ENCODE data around the gene SLC44A5.
"Not testable (repeated sequence)": the region's sequence is repeated elsewhere in the genome, so short reads cannot be mapped to it uniquely, and the experiment has no call there.

SLC44A5 gene

DNA sequence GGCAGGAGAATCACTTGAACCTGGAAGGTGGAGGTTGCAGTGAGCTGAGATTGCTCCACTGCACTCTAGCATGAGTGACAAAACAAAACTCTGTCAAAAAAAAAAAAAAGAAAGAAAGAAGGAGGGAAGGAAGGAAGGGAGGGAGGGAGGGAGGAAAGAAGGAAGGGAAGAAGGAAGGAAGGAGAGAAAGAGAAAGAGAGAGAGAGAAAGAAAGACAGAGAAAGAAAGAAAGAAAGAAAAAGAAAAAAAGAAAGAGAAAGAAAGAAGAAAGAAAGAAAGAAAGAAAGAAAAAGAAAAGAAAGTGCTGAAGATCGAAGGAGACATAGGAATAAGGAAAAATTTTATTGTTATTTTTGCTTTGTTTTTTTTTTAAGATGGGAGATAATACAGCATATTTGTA lies 166.7 kb downstream of the SLC44A5 start:
- DNase-seq, result no peak

GRCh38 chr1:75440274-75440673 lies 170.6 kb downstream of the SLC44A5 start:
- no peak for DNase-seq

DNA sequence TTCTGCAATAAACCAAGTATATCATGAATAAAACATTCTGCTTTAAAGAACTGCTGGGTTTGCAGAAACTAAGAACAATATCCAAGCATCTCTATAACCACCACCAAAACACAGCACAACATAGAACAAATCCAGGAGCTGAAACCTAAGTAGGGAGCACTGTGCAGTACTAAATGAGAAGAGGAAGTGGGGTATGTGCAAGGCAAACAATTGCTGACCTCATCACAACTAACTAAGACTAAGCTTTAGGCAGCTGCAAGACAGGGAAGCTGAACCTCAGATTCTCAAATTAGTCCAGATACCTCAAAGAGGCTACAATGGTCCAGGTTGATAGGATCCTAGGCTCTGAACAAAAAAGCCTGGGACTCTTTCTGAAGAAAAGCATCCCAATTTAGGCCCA lies 172.6 kb downstream of the SLC44A5 start:
- DNase-seq, result no peak

DNA sequence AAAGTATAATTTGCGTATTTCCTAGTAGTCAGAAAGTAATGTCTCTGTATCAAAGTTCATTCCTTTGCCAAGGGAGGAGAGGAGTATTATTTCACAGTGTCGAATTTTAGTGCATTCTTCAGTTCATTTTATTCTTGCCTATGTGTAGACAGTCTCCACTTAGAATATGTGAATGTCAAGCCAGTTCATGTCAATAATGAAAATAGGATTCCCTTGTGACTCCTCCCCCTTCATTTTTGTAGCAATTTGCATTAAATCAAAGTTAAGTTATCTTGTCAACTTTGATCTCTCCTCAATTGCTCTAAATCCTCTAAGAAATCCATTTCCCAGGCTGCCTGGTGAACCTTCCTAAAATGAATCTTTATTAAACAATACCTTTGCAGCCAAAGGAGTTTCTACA lies 179.1 kb downstream of the SLC44A5 start:
- no peak for DNase-seq

- DNase-seq, result no peak
Observed at GRCh38 chr1:75430526-75430925, 180.4 kb downstream of the SLC44A5 start.

DNA sequence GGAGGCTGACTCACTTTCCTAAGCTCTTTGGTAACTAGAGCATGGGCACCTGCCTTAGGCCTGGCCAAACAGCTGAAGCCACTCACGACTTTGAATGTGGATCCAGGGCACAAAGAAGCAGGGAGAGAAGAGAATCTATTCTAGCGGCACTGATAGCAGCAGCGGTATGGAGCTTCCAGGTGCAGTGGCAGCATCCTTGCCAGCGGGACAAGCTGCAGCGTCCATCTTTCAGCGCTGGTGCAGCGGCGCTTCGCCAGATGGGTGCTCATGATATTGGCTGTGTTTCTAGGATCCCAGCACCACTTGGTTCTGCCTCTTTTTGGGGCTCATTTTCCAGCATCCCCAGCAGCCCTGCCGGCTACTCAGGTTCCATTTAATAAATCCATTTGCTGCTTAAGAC lies 184.2 kb downstream of the SLC44A5 start:
- no peak for DNase-seq

DNA sequence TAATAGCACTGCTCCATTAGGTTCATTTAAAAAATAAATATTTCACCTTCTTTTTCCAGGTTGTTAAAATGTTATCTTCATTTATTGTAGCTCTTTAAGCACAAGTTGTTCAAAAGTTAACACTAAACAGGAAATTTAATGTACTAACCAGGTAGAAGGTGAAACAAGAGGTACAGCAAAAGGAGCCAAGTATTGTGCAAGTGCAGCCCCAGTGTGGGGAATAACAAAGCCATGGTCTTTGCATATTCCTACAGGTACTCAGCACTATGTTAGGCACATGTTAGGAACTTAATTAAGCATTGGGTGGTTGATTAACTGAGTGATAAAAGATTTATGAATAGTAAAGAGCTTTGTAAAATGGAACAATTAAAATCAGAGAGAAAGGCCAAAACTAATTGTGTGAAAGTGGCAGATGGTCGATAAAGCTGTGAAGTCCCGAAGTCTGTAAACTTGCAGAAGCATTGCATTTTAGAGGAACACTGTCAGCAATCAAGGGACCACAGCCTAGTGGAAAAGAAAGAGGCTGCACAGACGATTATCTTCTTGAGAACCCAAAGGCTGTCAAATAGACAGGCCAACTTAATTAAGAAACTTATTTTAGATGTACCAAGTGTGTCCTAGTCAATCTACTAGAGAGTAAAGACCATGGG lies 185.8 kb downstream of the SLC44A5 start:
- no peak for DNase-seq

GRCh38 chr1:75423616-75424015 lies 187.3 kb downstream of the SLC44A5 start:
- DNase-seq, result no peak

DNA sequence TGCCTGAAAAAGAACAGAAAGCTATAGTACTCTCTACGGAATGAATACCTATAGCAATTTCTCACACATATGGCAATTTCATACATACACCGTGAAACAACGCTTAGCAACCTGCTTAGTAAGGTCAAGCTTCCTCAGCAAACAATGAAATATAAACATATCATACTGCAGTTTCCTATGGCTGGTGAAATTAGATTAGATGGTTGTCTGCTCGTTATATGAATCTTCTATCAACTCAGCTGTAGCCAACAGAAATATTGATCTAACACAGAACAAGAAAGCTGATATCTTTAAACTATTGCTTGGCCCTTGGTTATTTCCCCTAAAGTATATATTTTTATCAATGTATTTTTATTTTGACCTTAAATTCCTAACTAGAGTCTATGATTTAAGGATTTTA lies 187.8 kb downstream of the SLC44A5 start:
- DNase-seq, result no peak

DNA sequence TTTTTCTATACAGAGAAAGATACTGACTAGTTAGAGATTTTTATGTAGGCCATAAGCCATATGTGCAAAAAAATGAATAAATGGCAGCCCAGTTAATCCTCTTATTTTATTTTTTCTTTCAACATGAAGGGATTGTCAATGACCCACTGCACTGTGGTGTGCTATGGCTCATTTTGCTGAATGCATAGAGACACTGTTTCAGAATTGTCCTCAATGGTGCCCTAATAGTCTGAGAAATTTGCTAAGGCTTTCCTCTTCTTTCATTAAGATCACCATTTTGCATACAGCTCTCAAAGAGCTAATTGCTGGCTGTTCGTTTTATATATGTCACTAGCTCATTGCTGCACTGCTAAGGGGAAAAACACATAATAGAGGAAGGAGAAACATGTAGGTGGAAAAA lies 189.5 kb downstream of the SLC44A5 start:
- no peak for DNase-seq

- DNase-seq, result no peak
Observed at GRCh38 chr1:75415187-75415586, 195.7 kb downstream of the SLC44A5 start.

DNA sequence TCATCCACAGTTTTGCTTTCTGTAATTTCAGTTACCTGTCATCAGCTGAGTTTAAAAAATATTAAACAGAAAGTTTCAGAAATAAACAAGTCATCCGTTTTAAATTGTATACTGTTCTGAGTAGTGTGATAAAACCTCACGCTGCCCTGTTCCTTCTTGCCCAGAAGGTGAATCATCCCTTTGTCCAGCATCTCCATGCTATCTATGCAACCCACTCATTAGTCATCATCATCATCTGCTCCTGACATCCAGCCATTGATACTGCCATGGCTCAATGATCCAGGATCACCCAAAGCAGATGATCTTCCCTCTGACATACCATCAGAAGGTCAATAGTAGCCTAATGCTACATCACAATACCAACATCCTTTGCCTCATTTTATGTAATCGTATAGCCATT lies 198.3 kb downstream of the SLC44A5 start:
- DNase-seq, result no peak

DNA sequence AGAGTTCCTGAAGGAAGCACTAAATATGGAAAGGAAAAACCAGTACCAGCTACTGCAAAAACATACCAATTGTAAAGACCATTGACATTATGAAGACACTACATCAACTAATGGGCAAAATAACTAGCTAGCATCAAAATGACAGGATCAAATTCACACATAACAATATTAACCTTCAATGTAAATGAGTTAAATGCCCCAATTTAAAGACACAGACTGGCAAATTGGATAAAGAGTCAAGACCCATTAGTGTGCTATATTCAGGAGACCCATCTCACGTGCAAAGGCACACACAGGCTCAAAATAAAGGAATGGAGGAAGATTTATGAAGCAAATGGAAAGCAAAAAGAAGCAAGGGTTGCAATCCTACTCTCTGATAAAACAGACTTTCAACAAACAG lies 206.2 kb downstream of the SLC44A5 start:
- DNase-seq, result not testable (repeated sequence)

GRCh38 chr1:75403147-75403646 lies 207.7 kb downstream of the SLC44A5 start:
- not testable (repeated sequence) for DNase-seq

DNA sequence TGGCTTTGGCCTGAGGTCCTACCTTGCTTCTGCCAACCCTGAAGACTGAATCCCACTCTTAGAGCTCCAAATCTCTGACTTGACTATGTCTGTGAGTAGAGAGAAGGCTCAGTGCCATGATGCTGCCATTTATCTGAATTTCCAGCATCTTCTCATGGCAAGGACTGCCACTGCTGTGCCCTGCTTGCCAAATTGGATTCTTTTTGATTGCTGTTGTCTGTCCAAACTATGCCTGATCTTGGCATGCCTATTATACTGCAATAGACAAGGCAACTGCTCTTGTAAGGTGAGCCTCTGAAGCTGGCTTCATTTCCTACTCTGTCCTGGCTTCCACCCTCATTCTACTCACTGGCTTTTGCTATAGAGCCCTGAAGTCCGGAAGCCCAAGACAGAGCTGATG lies 210.2 kb downstream of the SLC44A5 start:
- DNase-seq, result no peak

DNA sequence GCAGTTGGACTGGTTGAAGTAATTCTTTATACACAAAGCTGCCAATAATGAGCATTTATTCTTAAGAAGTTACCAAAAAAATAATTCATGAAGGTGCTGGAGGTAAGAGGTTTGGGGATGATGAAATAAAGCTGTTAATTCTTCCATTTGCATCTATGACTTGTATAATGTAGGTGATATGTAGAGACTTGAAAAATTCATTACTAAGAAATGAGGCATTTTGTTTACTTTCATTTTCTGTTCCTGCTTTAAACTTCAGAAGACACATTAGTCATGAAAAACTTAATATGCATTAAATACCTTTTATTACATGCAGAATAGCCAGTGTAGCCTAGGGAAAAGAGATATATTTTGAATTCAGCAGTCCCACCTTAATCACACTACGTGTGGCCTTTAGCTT lies 214.2 kb downstream of the SLC44A5 start:
- DNase-seq, result no peak

DNA sequence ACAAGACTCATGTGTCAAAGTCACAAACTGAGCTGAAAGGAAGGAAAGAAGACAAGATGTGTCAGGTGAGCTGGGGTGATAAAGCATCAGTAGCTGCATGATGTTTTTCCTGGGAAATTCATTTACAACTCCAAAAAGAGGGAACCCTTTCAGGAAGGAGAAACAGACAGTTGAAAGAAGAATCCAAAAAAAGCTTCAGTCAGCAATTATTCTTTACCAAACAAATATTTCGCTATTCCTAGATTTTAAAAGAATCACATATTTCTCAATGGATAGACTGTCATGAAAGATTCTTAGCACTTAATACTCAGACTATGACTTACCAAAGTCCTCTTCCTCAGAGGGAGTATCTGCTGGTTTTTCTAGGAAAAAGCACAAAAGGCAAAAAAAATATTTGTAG lies 214.7 kb downstream of the SLC44A5 start:
- DNase-seq, result no peak

DNA sequence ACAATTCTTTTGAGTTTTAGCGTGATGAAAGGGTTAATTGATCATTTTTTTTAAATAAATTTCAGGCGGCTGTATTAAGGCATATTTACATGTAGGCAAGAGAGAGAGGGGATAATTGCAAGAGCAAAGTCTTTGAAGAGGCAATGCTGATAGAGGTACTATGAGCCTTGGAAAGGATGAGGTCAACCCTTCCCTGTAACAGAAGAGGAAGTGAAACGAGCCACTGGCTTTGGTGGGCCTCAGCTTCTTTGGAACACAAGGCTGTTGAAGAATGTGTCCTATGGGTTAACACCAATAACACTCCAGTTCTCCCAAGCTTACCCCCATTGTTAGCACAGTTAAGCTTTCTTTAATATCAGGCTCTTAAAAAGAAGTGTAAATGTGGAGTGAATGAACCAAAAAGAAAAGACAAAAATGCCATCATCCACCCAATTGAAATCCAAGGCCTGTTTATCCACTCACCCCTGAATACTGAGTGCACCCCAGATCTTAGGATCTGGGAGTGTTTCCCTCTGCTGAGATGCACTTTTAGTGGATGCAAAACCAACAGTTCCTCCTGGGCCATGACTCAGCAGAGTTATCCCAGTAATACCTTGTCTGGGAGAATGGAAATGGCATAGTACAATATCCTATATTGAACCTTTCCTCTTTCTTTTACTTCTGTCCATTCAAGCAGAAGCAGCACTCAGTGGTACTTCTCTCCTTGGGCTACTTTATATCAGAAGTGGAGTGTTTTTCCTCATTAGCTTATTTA lies 216.4 kb downstream of the SLC44A5 start:
- DNase-seq, result no peak

DNA sequence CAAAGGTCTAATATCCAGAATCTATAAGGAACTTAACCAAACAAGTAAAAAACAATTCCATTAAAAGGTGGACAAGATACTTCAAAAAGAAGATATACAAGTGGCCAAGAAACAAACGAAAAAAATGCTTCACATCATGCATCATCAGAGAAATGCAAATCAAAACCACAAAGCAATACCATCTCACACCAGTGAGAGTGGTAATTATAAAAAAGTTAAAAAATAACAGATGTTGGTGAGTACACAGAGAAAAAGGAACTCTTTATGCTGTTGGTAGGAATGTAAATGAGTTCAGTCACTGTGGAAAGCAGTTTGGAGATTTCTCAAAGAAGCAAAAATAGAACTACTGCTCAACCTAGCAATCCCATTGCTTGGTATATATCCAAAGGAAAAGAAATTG lies 218.6 kb downstream of the SLC44A5 start:
- DNase-seq, result no peak

DNA sequence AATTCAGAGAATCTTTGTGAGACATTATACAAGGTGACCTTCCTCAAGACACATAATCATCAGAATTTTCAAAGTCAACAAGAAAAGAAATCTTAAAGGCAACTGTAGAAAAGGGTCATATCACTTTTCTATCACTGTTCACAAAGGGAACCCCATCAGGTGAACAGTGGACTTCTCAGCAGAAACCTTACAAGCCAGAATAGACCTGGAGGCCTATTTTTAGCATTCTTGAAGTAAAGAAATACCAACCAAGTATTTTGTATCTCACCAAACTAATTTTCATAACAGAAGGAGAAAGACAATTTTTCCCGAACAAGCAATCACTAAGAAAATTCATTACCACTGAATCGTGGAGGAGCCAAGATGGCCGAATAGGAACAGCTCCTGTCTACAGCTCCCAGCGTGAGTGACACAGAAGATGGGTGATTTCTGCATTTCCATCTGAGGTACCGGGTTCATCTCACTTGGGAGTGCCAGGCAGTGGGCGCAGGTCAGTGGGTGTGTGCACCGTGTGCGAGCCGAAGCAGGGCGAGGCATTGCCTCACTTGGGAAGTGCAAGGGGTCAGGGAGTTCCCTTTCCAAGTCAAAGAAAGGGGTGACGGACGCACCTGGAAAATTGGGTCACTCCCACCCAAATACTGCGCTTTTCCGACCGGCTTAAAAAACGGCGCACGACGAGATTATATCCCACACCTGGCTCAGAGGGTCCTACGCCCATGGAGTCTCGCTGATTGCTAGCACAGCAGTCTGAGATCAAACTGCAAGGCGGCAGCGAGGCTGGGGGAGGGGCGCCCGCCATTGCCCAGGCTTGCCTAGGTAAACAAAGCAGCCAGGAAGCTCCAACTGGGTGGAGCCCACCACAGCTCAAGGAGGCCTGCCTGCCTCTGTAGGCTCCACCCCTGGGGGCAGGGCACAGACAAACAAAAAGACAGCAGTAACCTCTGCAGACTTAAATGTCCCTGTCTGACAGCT lies 235.2 kb downstream of the SLC44A5 start:
- DNase-seq, result not testable (repeated sequence)

DNA sequence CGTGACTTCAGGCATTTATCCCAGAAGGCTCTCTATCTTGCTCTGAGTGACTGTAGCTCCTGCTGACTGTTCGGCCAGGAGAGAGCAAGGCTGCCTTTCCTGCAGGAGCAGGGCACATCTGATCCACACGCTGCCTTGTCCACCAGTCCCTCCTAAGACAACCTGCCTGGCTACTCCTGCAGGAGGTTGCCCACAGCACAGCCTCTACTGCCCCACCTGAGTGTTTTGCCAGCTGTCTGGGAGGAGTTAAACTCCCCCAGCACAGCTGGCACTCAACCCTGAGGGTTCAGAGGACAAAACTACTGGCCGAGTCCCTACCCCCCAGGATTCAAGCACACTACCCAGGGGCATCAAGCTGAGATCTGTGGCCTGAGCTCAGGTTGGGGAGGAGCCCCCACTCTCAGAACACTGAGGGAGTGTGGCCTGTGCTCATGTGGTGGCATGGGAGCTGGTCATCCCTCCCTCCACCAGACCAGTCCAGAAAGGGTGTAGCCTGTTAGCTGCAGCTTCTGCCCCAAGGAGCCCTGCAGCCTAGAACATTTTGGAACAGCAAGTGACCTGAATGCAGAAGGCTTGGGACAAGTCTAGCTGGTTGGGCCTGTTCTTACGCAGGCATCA lies 237.3 kb downstream of the SLC44A5 start:
- DNase-seq, result no peak

DNA sequence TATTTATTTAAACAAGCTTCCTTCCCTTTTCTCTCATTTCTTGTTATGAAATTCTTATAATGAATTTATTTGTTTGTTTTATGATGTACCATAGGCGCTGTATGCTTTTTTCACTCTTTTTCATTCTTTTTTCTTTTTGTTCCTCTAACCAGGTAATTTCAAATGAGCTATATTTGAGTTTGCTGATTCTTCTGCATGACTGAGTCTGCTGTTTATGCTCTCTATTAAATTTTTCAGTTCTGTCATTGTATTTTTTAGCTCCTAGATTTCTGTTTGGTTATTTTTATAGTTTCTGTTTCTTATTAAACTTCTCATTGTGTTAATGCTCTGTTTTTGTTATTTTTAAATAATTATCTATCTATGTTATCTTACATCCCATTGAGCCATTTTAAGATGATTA lies 244.3 kb downstream of the SLC44A5 start:
- no peak for DNase-seq

DNA sequence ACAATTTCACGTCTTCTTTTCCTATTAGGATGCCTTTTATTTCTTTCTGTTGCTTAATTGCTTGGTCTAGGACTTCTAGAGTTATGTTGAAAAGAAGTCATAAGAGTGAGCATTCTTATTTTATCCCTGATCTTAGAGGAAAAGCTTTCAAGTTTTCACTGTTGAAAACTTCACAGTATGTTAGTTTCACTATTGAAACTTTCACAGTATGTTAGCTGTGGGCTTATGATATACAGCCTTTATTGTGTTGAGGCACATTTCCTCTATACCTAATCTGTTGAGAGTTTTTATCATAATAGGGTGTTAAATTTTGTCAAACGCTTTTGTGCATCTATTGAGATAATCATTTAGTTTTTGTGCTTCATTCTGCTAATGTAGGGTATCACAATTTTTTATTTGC lies 249.7 kb downstream of the SLC44A5 start:
- no peak for DNase-seq

Measured in stimulated activated naive CD4-positive, alpha-beta T cell treated with Interleukin-2 at 50 U/mL for 16 hours (primary cell).